Dedifferentiated amniotic fluid mesenchymal stem cell (primary cell): Measurements from ENCODE around the gene ZCWPW1.
"Not testable (repeated sequence)": the region's sequence is repeated elsewhere in the genome, so short reads cannot be mapped to it uniquely, and the experiment has no call there.

Experiments
- DNase-seq: peaks from one replicate; pipeline ENCODE4 v3.0.0-alpha.2; 2016; ENCODE audit errors: extremely low spot score

Gene ZCWPW1

DNA sequence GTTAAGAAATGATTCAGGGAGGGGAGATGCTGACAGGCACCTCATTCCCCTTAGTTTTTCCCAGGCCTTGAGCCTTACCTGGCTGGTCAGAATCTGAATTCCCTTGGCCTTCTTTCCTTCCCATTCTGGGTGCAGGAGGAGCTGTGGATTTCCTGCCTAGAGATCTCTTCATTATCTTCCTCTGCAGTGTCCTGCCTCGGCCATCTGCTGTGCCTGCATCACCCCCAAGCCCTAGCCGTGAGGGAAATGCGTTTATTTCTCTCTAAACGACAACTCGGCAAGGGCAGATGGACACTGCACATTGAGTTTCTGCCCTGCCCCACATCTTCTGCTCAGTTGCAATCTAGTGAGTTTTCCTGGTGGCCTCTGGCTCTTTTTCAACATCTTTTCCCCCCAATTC is 26.7 kb downstream of the ZCWPW1 start:
- no peak for DNase-seq

DNA sequence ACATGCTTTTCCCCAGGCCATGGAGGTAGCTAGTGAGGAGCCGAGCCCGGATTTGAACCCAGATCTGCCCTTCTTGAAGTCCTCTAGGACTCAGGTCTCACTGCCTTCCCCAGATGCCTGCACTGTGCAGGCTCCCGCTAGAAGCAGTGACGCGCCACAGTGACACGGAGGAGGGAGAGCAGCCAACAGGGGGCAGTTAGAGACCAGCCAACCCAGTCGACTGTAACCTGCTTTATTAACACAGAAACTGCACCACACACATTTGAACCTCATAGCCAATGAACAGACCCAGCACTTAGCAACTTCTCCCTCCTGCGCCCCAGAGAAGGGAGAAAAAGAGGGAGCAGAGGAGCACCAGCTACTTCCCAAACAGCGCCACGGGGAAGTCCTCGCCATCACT is 27.8 kb downstream of the ZCWPW1 start:
- no peak for DNase-seq

DNA sequence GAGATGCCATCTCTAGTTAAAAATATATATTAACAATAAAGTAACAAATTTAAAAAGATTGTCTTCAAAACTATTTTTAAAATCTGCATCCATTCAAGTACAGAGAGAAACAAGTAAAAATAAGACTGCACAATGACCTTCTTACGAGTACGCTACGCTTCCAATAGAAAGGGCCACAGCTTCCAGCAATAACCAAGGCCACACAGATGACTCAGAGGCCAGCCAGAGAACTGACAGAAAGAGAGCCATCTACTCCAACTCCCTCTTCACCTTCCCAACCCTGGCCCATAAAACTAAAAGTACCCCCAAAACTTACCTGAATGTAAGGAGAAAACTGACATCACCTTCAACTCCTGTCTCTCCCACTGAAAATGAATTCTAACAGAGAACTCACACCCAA is 28.5 kb downstream of the ZCWPW1 start:
- no peak for DNase-seq

DNA sequence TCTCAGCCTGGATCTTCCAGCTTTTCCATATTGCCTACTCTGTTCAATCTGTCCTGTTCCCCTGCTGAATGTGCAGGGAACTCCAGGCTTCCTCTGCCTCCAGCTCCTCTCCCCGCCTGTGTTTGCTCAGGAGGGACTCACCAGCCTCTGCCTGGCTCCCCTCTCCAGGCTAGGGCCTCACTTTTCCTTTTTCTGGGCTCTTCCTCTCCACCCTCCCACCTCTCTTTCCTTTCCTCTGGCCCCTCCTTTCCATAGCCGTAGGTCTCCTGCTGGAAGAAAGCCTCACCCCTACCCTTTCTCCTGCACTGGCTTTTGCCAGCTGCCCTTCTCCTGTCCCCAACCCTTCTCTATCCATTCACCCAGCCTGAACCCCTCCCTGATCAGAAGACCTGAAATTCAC is 30.3 kb downstream of the ZCWPW1 start:
- no peak for DNase-seq

DNA sequence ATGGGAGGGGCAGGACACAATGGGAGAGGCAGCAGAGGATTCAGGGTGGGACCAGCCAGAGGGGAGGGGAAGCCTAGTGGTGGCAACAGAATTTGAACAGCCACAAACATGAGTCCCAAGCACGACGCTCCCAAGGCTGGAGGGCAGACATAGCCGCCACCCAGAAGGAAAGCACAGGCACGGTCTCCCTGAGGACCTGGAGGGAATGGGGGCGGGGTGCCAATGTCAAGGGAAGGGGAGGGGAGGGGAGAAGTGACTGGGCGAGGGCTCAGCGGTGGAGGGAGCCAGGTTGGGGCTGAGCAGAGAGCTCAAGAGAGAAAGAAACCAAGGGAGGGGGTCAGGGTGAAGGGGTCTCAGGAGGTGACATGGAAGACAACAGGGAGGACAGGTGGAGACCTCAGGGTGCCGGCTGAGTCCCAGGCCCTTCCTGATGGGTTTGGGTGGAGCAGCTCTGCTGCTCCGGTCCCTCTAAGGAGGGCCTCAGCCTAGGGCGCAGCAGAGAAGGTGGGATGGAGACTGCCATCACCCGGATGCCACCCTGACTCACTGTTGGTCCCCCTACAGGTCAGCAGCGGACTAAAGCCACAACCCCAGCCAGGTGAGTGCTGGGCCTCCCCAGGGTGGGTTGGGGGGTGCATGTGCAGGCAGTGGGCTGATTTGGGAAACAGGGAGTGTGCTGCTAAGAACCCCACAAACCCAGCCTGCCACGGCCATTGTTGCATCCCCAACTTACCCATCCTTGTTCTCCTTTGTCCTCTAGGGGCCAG is 31.0 kb downstream of the ZCWPW1 start:
- no peak for DNase-seq

DNA sequence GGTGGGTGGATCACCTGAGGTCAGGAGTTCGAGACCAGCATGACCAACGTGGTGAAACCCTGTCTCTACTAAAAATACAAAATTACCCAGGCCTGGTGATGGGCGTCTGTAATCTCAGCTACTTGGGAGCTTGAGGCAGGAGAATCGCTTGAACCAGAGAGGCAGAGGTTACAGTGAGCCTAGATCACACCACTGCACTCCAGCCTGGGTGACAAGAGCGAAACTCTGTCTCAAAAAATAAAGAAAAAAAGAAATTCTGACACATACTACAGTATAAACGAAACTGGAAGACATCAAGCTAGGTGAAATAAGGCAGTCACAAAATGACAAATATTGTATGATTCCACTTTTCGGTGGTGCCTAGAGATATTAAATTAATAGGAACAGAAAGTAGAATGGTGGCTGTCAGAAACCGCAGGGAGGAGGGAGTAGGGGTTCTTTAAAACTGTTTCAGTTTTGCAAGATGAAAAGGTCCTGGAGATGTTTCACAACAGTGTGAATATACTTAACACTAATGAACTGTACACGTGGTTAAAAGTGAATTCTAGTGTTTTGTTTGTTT is 32.0 kb downstream of the ZCWPW1 start:
- no peak for DNase-seq

DNA sequence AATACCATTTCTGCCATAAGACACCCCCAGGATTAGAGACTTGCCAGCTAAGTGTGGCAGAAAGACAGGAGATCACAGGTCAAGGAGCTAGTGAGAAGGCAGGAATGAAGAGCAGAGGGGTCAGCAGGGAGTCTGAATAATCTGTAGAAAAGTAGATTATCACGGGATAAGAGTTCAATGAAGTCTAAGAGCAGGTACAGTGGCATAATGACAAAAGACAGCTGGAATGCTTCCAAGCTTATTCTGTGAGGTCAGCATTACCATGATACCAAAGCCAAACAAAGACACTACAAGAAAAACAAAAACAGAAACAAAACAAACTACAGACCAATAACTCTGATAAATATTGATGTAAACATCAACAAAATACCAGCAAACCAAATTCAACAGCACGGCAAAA is 34.4 kb downstream of the ZCWPW1 start:
- DNase-seq, result no peak

DNA sequence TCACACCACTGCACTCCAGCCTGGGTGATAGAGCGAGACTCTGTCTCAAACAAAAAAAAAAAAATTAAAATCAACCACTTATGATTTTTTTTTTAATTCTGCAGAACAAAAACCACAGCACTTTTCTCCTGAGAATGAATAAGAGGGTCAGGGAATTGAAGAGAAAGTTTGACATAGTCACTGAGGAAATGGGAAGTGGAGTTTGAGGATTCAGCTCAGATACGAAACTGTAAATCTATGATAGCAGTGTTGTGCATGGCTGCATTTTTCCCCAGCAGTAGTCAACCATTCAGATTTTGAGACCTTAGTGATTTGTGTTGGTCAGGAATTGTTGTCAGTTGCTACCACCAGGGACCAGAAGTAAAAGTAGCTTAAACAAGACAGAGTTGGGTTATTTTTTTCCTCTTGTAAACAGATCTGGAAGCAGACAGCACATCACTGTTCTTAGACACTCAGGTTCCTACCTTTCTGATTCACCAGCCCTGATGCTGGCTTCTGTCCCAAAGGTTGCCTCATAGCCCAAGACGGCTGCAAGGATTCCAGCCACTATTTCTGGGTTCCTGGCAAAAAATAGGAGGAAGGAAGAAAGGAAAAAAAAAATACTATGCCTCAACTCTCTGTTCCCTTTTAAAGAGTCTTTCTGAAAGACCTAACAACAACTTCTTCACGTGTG is 35.1 kb downstream of the ZCWPW1 start:
- DNase-seq, result no peak

DNA sequence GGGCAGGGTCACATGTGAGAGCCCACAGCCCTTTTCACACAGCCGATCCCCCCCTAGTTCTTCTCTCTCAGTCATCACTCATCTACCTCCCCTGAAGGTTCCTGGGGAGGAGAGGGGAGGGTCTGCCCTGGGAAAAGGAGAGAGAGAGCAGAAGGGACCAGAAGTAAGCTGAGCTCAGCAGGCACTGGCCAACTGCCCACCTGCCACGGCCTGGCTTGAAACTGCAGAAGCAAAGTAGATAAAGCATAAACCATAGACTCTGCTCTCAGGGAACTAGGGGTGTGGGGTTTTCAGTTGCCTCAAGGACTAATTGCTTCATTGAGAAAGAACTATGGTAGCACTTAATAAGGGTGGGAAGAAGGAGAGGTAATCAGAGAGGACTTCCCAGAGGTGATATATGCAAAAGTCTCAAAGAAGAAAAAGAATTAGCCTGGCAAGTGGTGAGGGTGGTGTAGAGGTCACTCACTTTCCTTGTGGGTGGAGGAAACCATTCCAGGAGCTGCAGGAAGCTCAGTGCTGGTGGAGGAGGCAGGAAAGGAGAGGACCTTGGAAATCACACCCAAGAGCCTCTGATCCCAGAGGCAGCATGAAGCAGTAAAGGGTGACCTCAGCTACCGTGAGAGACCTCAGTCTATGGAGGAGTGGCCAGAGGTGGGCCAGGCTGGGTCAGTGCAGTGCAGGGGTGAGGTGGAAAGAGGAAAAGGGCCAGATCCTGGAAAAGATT is 38.1 kb downstream of the ZCWPW1 start:
- no peak for DNase-seq

DNA sequence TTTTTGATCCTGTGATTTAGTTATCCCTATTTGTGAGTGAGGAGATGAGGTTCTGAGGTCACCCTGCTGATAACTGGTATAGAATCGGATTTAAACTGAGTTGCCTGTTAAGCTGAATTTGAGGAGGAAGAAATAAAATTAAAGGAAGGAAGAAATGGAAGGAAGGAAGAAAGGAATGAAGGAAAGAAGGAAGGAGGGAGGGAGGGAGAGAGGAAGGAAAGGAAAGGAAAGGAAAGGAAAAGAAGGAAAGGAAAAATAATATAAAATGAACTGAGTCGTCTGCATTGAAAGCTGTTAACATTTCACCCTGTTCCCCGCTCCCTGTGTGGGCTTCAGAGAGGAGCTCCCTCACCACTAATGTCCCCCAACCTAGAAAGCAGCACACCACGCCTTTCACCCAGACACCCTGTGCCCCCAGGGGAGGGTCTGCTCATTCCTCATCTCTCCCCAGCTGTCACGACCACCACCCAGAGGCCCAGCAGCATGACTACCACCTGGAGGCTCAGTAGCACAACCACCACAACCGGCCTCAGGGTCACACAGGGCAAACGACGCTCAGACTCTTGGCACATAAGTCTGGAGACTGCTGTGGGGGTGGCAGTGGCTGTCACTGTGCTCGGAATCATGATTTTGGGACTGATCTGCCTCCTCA is 38.9 kb downstream of the ZCWPW1 start:
- DNase-seq, result no peak

DNA sequence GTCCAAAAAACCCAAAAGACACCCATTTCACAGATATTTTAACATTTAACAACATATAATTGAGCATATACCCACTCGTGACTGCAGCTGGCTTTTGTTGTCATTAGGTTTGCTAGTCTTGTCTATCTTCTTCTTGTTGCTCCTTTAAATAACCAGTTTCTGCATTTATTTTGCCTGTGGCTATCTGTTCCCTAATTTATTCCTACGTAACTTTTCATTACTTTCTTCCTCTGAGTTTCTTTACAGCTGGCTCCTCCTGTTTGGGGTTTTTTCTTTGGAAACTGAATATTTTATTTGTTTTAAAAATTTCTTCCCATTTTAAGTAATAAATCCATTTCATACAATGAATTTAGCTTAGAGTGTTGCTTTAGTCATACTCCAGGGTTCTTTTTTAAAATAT is 40.8 kb downstream of the ZCWPW1 start:
- DNase-seq, result no peak

DNA sequence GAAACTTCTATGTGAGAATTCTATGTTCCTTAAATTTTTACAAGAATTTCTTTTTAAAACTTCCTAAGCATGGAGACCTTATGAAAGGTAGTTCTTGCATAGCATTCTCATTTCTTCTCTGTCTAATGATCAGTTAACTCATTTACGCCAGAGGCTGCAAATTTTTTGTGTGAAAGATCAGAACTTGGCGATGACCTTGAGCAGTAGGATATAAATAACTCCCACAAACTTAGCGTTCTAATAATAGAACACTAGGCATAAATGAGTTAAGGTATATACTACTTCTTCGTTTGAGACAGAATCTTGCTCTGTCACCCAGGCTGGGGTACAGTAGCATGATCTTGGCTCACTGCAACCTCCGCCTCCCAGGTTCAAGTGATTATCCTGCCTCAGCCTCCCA is 41.6 kb downstream of the ZCWPW1 start:
- no peak for DNase-seq

DNA sequence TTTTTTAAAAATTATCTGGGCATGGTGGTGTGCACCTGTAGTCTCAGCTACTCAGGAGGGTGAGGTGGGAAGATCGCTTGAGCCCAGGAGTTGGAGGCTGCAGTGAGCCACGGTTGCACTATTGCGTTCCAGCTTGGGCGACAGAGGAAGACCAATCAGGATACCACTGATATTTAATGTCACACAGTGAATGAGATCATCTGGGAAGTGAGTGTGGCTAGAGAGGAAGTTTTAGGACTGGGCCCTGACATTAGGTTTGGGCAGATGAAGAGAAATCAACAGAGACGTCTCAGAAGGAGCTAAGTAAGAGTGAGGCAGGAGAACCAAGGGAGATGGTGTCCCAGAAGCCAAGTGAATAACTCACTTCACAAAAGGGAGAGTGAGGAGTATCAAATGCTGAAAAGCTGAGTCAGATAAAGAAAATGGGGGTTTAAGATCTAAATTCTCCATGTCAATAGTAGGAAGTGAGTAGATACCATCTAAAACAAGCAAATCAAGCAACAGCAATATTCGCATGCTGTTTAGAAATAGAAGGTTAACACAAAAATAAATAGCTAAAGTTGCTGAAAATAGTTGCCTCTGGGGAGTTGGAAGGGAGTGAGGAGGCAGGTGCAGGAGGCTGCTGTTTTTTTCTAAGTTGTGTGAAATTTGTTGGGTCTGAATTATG is 43.7 kb downstream of the ZCWPW1 start:
- no peak for DNase-seq

DNA sequence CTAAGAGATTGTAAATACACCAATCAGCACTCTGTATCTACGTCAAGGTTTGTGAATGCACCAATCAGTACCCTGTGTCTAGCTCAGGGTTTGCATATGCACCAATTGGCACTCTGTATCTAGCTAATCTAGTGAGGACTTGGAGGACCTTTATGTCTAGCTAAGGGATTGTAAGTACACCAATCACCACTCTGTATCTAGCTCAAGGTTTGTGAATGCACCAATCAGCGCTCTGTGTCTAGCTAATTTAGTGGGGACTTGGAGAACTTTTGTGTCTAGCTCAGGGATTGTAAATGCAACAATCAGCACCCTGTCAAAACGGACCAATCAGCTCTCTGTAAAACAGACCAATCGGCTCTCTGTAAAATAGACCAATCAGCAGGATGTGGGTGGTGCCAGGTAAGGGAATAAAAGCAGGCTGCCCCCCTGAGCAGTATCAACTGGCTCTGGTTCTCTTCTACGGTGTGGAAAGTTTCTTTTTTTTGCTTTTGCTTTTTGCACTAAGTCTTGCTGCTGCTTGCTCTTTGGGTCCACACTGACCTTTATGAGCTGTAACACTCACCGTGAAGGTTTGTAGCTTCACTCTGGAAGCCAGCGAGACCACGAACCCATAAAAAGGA is 46.2 kb downstream of the ZCWPW1 start:
- not testable (repeated sequence) for DNase-seq

DNA sequence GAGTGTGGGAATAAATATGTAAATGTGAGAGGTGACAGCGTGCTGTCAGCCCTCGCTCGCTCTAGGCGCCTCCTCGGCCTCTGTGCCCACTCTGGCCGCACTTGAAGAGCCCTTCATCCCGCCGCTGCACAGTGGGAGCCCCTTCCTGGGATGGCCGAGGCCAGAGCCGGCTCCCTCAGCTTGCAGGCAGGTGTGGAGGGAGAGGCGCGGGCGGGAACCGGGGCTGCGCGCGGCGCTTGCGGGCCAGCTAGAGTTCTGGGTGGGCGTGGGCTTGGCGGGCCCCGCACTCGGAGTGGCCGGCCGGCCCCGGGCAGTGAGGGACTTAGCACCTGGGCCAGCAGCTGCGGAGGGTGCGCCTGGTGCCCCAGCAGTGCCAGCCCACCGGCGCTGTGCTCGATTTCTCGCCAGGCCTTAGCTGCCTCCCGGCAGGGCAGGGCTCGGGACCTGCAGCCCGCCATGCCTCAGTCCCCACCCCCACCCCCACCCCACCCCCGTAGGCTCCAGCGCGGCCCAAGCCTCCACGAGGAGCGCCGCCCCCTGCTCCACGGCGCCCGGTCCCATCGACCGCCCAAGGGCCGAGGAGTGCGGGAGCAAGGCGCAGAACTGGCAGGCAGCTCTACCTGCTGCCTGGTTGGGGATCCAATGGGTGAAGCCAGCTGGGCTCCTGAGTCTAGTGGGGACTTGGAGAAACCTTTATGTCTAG is 46.8 kb downstream of the ZCWPW1 start:
- not testable (repeated sequence) for DNase-seq

DNA sequence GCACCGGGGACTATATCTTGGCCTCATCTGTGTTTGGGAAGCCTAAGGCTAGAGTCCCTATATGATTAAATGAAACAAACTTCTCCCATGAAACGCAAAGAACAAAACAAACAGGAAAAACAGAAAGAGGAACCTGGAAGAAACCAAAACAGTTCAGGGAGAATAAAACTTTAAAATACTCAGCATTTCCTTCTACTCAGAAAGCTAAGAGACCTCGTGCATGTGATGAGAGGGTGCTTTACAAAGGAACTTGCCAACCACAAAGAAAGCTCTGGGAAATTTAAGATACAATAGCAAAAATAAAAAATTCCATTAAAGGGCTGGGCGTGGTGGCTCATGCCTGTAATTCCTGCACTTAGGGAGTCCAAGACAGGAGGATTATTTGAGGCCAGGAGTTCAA is 48.3 kb downstream of the ZCWPW1 start:
- no peak for DNase-seq

DNA sequence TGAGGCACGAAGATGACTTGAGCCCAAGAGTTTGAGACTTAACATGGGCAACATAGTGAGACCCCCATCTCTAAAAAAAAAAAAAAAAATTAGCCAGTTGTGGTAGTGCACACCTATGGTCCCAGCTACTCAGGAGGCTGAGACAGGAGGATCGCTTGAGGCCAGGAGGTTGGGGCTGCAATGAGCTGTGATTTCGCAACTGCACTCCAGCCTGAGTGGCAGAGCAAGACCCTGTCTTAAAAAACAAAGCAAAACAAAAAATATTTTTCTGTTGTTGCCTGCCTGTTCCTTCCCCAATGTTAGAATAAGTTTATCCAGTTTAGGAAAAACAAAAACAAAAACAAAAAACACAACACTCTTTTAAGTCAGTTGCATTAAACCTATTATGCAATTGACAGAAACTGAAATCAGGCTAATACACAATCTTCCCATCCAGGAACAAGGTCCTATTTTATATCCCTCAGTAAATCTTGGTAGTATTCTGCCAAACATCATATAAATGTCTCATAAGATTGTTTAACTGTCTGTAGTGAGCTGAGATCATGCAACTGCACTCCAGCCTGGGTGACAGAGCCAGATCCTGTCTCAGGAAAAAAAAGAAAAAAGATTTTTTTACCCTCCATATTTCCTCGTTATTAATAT is 50.3 kb downstream of the ZCWPW1 start:
- DNase-seq, result no peak

DNA sequence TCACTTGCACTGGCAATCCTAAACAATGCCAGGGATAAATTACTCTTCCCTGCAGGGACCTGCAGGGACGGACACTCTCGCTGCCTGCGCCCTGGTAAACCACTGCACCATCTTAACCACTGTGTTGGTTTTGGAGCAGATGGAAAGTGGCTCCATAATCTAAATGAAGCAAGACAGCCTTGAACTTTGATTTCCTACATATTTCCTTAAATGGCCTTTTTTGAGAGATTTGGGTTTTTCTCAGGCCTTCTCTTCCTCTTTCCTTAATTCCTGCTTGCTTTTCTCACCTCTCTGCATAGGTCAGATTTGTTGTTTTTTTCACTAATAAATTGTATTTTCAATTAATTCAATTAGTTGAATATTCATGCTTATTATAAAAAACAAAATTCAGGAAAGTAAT is 52.4 kb downstream of the ZCWPW1 start:
- DNase-seq, result no peak

DNA sequence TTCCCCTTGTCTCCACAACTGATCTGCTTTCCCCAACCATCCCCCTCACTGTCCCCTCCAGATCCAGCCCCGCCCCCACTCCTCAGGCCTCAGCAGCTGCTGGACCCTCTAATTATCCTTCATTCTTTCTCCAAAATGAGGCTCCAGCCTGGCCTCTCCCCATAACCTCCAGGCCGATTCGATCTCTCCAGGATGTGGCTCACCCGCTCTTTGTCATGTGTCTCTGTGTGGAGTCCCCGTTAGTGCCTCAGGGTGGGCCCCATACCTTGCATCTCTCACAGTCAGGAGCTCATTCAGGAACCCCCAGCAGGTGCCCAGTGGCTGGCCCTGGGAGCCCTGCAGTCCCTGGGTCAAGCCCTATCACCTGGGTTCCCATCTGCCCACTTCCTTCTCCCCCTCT is 53.9 kb downstream of the ZCWPW1 start:
- DNase-seq, result no peak
